ENCODE data around the gene GLIS1.

GLIS1 gene

DNA sequence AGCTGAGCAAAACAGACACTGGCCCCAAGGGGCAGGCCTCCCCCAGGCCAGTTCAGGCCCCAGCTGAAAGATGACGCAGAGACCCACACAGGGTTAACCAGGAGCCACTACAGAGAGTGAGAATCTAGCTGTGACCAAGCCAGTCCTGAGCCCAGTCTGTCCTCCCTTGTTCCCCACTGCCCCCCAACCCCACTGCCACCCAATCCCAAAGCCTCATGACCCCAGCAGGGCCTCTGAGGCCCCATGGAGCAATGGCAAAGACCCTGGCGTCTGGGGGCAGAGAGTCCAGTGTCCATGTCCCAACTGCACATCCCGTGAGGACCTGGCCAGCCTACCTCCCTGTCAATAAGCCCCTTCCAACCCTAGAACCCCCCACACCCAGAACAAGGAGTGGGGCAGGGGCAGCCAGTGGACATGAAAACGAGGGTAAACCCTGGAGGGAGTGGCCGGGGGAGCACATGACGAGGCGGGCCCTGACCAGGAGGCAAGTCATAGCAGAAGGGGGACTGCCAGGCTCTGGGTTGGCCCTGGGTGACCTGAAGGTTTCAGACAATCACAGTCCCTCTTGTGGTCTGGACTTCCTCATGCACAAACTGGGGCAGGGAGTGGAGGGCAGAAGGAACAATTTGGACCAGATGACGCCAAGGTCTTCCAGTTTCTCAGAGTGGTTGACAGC lies 100.5 kb downstream of the GLIS1 start:
- no peak for DNase-seq (ENCODE audit: low read depth)

DNA sequence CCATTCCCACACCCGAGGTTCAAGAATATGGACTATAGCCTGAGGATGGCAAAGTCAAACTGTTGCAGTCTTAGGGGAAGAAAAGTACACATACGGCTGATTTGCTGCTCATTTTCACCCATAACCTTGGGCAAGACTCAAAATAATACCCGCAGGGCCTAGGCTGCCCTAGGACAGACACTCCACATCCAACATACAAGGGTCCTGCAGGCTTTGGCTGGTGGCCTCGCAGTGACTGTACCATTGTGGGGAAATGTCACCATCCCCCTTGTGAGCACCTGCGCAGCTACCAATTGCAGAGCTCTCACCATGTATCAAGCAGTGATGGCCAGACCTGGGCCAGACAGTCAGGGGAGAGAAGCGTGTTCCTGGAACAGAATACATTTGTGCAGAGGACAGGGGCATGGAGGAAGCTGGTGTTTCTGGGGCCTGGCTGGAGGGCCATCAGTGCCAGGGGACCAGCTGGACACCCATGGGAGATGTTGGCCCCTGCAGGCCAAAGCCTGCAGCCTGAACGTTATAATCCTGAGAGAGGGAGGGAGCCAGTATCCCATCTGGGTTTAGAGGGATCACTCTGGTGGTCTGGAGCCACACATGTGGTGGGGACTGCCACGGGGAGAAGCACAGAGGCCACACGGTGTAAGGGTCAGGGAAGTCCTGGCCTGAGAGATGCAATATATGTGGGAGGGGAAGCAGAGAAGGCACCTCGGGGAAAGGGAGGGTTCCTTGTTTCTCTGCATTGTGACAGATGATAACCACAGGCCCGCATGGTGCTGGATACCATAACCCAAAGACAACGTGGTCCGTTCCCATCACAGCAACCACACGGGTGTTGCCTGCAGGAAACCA lies 101.2 kb downstream of the GLIS1 start:
- no peak for DNase-seq (ENCODE audit: low read depth)

GRCh38 chr1:53636621-53637171 lies 102.3 kb downstream of the GLIS1 start:
- no peak for DNase-seq (ENCODE audit: low read depth)

GRCh38 chr1:53634571-53634979 lies 104.4 kb downstream of the GLIS1 start:
- no peak for DNase-seq (ENCODE audit: low read depth)

DNA sequence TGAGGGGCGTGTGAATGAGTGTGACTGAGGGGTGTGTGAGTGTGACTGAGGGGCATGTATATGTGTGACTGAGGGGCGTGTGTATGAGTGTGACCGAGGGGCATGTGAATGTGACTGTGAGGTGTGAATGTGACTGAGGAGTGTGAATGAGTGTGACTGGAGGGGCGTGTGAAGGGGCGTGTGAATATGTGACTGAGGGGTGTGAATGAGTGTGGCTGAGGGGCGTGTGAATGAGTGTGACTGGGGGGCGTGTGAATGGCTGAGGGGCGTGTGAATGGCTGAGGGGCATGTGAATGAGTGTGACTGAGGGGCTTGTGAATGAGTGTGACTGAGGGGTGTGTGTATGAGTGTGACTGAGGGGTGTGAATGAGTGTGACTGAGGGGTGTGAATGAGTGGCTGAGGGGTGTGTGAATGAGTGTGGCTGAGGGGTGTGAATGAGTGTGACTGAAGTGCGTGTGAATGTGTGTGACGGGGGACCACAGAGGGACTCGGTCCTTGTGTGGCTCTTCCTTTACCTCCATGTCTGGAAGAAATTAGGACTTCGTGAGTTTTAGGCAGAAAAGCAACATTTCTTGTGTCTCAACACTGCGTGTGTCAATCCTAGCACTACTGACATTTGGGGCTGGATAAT lies 105.8 kb downstream of the GLIS1 start:
- DNase-seq (ENCODE audit: low read depth), result no peak

DNA sequence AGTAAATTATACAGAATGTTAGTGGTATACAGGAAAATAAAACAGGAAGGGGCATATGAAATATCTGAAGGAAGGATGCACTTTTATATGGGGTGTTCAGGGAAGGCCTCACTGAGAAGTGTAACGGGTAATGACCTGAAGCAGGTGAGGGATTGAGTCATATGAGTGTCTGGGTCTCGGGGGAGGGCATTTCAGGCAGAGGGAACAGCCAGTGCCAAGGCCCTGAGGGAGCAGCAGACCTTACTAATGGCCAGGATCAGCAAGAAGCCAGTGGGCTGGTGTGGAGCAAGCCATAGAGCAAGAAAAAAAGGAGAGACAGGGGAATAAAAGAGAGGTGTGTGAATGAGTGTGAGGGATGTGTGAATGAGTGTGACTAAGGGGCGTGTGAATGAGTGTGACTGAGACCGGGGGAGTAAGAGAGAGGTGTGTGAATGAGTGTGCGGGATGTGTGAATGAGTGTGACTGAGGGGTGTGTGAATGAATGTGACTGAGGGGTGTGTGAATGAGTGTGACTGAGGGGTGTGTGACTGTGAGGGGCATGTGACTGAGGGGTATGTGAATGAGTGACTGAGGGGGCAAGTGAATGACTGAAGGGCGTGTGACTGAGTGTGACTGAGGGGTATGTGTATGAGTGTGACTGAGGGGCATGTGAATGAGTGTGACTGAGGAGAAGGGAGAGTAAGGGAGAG lies 107.2 kb downstream of the GLIS1 start:
- DNase-seq (ENCODE audit: low read depth), result no peak

- DNase-seq (ENCODE audit: low read depth), result no peak
Observed at GRCh38 chr1:53629101-53629691, 109.8 kb downstream of the GLIS1 start.

GRCh38 chr1:53628286-53628955 lies 110.5 kb downstream of the GLIS1 start:
- no peak for DNase-seq (ENCODE audit: low read depth)

GRCh38 chr1:53627666-53628065 lies 111.3 kb downstream of the GLIS1 start:
- no peak for DNase-seq (ENCODE audit: low read depth)

DNA sequence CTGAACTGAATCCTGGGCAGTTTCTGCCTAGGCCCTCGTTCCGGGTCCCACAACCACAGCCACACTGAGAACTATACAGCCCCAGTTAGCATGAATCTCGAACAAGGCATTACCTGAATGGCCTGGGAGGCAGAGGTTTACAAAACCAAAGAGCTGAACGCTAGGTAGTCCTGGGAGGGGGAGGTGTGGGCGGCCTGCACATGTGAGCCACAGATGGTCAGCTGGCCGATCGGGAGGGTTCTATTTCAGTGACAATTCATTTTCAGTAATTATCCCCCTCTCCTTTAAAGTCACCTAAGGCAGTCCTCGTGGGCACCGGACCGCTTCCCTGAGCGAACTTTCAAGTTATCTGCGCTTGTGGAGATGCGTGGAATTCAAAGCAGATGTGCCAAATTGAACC lies 111.9 kb downstream of the GLIS1 start:
- no peak for DNase-seq (ENCODE audit: low read depth)

- no peak for DNase-seq (ENCODE audit: low read depth)
Observed at GRCh38 chr1:53626616-53627015, 112.3 kb downstream of the GLIS1 start.

- no peak for DNase-seq (ENCODE audit: low read depth)
Observed at GRCh38 chr1:53625766-53626520, 113.0 kb downstream of the GLIS1 start.

GRCh38 chr1:53625049-53625448 lies 113.9 kb downstream of the GLIS1 start:
- DNase-seq (ENCODE audit: low read depth), result no peak

DNA sequence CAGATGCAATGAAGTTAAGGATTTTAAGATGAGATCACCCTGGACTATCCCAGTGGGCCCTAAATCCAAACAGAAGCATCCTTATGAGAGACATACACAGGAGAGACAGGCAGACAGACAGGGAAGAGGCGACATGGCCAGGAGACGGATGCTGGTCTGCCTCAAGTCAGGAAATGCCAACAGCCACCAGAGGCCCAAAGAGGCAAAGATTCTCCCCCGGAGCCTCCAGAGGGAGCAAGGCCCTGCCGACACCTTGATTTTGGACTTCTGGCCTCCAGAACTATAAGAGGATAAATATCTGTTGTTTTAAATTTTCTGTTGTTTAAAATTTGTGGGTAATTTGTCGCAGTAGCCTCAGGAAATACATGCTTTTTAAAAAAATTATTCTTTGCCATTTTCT lies 116.4 kb downstream of the GLIS1 start:
- DNase-seq (ENCODE audit: low read depth), result no peak

DNA sequence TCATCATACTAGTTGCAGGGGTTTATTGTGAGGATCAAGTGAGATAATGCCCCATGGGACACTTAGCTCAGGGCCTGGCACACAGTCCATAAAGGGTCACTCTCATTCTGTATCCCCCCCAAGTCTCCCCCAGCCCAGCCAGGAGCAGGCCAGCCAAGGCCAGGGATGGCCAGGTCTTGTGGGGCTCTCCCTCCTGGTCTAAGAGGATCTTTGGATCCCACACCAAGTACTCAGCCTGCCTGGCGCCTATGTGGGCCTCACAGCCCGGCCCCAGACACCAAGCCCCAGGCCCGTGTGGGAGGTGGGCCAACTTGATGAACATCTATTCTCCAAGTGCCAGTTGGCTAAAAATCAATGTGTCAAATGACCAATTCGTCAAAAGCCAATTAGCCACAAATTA lies 117.8 kb downstream of the GLIS1 start:
- no peak for DNase-seq (ENCODE audit: low read depth)

DNA sequence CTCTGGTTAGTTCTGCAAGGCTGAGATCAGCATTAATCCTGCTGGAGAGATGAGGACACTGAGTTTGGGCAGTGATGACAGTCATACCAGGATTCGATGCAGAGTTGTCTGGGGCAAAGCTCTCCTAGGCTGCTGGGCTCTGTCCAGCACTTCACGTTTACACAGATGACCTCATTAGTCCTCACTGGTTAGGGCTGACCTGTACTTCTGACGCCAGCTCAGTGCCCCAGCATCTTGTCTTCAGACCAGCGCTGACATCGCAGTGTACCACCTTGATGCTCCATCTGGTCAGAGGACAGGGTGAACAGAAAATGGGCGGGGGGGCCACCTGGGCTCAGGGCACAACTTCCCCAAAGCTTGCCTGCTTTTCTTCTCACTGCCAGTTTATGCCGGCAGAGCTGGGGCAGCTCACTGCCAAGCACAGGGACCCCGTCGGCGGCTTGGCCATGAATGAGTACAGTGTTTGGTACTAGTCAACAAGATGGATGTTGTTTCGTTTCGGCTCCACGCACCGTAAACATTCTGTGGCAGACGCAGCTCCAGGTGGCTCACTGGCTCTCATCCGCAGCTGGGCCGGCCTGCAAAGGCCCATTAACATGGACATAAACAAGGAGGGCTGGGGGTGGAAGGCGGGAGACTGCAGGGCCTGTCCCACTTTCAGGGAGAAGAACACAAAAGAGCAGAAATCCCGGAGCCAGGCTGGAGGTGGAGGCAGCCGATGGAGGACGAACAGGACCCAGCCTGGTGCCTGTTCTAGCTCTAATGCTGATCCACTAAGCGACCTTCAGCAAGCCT lies 118.7 kb downstream of the GLIS1 start:
- DNase-seq (ENCODE audit: low read depth), result no peak

DNA sequence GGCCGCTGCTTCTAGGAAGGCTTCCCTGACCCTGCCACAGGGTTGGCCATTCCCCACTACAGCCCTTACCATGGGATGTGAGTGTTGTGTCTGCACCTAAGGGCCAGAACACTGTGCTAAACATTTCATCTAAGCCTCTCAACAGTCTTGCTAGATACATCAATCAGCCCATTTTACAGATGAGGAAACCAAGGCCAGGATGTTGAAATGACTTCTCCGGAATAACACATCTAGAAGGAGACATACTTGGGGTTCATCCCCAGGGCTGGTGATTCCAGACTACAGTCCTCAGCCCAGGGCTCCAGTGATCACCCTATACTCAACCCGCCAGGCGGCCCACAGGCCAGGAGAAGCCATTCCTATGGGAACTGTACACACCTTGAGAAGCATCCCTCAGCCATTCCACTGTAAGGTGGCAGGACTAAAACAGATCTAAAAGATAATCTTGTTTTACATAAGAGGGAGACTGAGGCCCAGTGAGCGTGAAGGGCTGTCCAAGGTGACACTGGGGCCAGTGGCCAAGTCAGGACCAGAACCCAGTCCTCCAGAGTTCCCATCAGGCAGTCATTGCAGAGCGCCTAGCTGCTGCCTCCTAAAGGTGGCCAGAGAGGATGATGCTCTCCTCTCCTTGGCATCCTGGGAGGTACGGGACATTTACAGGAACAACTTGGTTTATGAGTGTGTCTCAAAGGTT lies 119.5 kb downstream of the GLIS1 start:
- DNase-seq (ENCODE audit: low read depth), result no peak

GRCh38 chr1:53618500-53619366 lies 120.2 kb downstream of the GLIS1 start:
- DNase-seq (ENCODE audit: low read depth), result no peak
